ENCODE results near the gene NXT1.

GRCh38 chr20:23393996-23394775, 43.6 kb downstream of the NXT1 start:
- TF ChIP-seq MAX (IDR thresholded peaks at IDR 0.05; ENCODE audit: low read depth) (no peak), EP300 (IDR thresholded peaks at IDR 0.05; ENCODE audit: borderline replicate concordance in 1 of 2, low read depth in 1 of 2, low read length in 1 of 2) (no peak), CTCF (IDR thresholded peaks at IDR 0.05) (no peak), JUND (IDR thresholded peaks at IDR 0.05) (no peak), YY1 (IDR thresholded peaks at IDR 0.05; ENCODE audit: low read depth) (no peak), REST (IDR thresholded peaks at IDR 0.05; ENCODE audit: low read depth, low read length) (no peak), POLR2AphosphoS5 (IDR thresholded peaks at IDR 0.05; ENCODE audit: low read depth, low read length) (no peak), MXI1 (IDR thresholded peaks at IDR 0.05; ENCODE audit: low read depth, low read length) (no peak), FOXJ3 (CRISPR knock-in tag; IDR thresholded peaks at IDR 0.05) (no peak), TCF12 (IDR thresholded peaks at IDR 0.05) (no peak), TAF1 (IDR thresholded peaks at IDR 0.05; ENCODE audit: borderline replicate concordance, low read depth, low read length) (no peak), RAD21 (IDR thresholded peaks at IDR 0.05; ENCODE audit: low read length) (no peak), RCOR1 (IDR thresholded peaks at IDR 0.05; ENCODE audit: low read length) (no peak), EZH2phosphoT487 (IDR thresholded peaks at IDR 0.05; ENCODE audit: borderline replicate concordance, low read depth) (no peak)

All from SK-N-SH (cell line).